GM21423 (cell line): Measurements from ENCODE around the gene RASL12.

ENCODE experiments used
- ATAC-seq: cut with Tn5 transposase; IDR thresholded peaks from one replicate; pipeline ENCODE4 v1.9.1; 2021; ENCODE audit warnings: mild to moderate bottlenecking, moderate library complexity; ENCODE audit not compliant: unreplicated experiment

RASL12 gene

GRCh38 chr15:65092911-65093792 lies 25.4 kb upstream of the RASL12 start:
- ATAC-seq = no peak

- no peak for ATAC-seq
These were observed 24.4 kb upstream of the RASL12 start for GRCh38 chr15:65091946-65092770.

GRCh38 chr15:65089206-65089824 lies 21.5 kb upstream of the RASL12 start:
- ATAC-seq = no peak

DNA sequence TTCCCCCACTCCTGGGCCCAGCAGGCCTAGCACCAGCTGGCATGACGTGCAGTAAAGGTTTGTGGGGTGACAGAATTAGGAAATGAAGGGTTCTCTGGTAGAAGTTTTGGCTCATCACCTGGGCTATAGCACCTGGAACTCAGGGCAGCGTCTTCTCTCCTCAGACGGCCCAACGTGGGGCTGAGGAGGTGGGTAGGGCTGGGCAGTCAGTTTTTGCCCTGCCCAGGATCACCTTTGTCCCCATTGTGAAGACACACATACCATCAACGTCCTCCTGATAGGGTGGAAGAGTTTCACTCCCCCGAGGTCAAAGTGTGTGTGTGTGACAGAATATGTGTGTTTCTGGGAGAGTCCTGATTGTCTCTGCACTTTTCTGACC lies 20.8 kb upstream of the RASL12 start:
- ATAC-seq = no peak

DNA sequence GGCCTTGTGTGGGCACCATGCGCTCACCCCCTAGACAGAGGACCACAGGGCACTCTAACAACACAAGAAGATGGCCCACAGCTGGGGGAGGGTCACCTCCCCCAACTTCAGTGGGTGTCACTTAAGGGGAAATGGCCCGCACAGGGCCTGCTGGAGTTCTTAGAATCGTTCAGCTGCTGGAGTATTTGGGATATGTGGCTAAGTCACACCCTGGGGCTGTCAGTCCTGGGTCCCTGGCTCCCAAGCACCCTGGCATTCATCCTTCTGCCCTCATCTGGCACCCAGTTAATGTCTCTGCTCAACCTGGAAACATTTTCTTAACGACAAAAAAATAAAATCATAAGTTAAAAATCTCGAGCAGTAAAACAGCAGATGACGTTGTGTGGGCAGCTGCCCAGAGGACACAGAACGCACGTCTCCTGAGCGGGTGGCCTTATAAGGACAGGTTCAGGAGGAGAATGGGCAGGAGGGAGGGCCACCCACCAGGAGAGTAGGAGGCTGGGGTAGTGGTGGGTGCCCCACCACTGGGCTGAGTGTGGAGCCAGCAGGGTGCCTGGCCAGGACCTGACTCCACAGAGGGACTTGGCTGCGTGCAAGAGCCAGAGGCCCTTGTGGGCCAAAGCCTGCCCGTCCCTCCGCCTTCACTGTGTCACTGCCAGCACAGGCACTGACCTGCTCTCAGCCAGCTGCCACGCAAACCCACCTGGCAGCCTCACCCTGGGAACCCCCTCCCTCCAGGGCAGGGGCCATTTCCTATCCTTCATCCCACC lies 20.3 kb upstream of the RASL12 start:
- no peak for ATAC-seq

DNA sequence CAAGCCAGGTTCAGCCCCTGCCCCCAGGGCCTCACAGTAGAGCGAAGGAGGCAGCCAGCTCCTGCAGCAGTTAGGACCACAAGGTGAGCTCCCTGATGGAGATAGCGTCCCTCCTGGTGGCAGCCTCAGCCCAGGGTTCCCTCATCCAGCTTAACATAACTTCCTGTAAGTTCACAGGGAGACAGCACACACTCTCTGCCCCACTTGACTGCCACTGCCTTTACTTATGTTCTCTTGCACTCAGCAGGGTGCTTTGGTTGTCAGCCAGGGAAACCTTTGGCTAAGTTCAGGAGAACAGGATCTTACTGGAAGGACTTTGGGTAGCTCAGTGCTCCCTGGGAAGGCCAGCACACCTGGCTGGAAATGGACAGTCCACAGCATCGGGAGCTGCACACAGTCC lies 19.6 kb upstream of the RASL12 start:
- no peak for ATAC-seq

DNA sequence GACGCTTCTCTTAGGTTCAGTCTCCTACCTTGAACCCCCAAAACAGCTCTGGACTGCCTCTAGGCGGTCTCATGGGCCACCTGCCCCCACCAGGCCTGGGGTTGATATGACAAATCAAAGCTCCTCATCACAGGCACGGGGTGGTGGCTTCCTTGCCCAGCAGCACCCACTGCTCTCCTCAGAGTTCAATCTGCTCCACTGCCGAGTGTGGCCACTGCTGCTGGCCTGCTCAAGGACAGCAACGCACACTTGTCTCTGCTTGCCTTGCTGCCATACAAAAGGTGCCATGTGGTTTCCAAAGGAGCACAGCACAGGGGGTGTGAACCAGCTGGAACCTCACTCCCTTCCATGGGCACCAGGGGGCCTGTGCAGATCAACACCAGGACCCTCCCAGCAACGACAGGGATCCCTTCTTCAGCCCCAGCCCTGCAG lies 18.9 kb upstream of the RASL12 start:
- no peak for ATAC-seq

DNA sequence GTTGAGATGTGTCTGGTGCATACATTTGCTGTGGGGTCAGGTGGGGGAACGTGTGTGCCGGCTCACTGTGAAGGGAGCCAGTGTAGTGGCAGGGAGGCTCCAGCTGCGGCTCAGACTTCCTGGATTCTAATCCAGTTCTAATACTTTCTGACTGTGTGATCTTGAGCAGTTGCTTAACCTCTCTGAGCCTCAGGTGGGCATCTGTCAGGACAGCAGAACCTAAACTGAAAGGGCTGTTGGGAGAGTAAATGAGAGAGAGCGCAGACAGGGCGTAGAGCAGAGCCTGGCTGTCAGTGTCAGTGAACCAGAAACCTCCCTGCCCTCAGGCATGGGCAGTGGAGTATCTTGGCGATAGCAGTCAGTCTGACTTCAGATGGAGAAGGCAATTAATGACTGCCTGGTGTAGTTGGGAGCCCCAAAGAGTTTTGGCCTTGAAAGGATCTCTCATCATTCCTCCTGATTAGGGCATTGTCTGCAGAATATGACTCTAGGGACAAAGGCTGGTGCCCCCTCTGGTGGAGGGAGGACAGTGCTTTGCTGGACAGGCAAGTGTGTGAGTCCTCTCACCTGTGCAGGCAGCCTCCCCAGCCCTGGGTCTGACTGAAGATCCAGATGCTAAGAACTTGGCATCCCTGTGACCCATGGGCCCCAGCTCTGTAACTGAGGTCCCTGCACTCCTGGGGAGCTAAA lies 18.3 kb upstream of the RASL12 start:
- no peak for ATAC-seq

- ATAC-seq = no peak
These were observed 17.5 kb upstream of the RASL12 start for GRCh38 chr15:65085207-65085753.

GRCh38 chr15:65084500-65085206 lies 16.9 kb upstream of the RASL12 start:
- no peak for ATAC-seq

DNA sequence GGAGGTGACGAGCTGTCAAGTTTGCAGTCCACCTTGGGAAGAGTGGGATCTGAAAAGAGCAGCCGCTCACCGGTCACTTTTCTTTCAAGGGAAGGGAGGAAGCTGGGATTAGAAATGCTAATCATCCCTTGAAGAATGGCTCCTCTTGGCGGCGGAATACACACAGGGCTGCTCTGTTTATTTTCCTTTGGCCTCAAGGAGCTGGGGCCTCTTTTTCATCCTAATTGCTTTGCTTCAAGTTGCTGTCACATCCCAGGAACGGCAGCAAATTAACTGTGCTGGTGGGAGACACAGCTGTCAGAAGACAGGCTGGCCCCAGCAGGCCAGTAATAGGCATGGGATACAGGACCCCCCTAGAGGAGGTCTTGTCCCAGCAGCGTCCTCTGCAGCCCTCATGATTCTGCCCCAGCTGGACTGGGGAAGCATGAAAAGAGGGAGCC lies 15.5 kb upstream of the RASL12 start:
- ATAC-seq = no peak

GRCh38 chr15:65082303-65082953 lies 14.6 kb upstream of the RASL12 start:
- no peak for ATAC-seq

- no peak for ATAC-seq
These were observed 14.0 kb upstream of the RASL12 start for GRCh38 chr15:65081758-65082157.

DNA sequence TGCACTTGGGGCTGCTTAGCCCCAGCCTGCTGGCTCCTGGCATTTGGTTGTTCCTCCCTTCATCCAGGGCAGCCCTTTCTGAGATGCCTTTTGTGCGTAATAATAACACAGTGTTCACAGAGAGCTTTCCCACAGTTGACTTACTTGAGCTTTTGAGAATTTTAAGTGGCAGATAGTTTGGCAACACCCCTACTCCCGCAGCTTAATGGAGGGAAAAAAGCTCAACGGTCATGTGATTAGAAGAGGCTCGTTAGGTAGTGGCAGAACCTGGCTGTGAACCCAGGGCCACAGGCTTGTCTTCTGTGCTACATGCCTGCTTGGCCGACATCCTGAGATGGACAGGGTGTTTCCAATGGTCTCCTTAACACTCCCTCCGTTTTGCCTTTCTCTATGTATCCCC lies 13.5 kb upstream of the RASL12 start:
- ATAC-seq = no peak

DNA sequence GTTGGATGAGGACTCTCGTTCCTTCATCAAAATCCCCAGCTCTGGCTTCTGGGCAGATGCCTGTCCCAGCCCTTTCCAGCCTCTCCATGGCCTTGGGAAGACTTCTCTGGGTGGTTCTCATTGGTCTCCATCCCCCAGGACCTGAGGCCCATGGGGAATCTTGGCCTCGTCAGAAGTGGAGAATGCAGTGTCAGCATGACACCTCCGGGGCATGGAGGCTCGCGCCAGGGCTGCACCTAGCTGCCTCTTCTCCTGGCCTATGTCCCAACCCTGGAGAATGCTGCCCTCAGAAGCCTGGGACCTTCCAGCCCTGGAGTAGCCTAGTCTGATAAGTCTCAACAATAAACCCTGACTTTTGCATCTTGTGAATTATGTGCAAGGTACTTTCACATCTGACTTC lies 11.8 kb upstream of the RASL12 start:
- no peak for ATAC-seq

DNA sequence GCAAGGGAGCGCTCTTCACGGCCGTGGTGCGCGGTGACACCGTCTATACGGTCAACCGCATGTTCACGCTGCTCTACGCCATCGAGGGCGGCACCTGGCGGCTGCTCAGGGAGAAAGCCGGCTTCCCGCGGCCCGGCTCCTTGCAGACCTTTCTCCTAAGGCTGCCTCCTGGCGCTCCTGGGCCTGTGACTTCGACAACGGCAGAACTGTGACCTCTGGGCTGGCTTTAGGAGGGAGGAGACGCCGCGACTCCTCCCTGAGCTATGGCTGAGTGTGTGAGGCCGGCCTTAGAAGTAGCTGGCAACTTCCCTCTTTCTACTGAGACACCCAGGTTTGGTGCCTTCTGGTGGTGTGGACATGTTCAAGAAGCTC lies 10.2 kb upstream of the RASL12 start:
- no peak for ATAC-seq

DNA sequence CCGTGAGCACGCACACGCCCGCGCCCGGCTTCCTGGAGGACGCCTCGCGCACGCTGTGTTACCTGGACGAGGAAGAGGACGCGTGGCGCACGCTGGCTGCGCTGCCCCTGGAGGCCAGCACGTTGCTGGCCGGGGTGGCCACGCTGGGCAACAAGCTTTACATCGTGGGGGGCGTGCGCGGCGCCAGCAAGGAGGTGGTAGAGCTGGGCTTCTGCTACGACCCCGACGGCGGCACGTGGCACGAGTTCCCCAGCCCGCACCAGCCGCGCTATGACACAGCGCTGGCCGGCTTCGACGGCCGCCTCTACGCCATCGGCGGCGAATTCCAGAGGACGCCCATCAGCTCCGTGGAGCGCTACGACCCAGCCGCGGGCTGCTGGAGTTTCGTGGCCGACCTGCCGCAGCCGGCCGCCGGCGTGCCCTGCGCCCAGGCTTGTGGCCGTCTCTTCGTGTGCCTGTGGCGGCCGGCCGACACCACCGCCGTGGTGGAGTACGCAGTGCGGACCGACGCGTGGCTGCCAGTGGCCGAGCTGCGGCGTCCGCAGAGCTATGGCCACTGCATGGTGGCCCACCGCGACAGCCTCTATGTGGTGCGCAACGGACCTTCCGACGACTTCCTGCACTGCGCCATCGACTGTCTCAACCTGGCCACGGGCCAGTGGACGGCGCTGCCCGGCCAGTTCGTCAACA lies 9.6 kb upstream of the RASL12 start:
- no peak for ATAC-seq
